Central memory CD8-positive, alpha-beta T cell (primary cell): ENCODE results near the gene COA5.
A peak's percentile ranks its signal among the peaks of the same experiment; 100 is the strongest.

Source experiments
- ATAC-seq: fragments of 150-1000 bp; cut with Tn5 transposase; replicated peaks from 2 replicates; pipeline ENCODE4 v1.10.0; 2022; ENCODE audit warnings: mild to moderate bottlenecking, moderate FRiP score, moderate number of reproducible peaks; ENCODE audit not compliant: poor library complexity, severe bottlenecking; ENCODE audit errors: extremely low read depth
- DNase-seq, 2 donors: peaks; one replicate each; pipeline ENCODE4 v3.0.0; 2021; ENCODE audit warnings: low spot score in 2 of 2
- H3K27ac Mint-ChIP-seq: one replicate; pipeline ENCODE4 v1.8.0; 2022; ENCODE audit warnings: low read depth, mild to moderate bottlenecking, moderate library complexity, mixed read lengths
- H3K27me3 Mint-ChIP-seq: one replicate; pipeline ENCODE4 v1.8.0; 2022; ENCODE audit warnings: mixed read lengths
- H3K36me3 Mint-ChIP-seq: one replicate; pipeline ENCODE4 v1.8.0; 2022; ENCODE audit warnings: mild to moderate bottlenecking, moderate library complexity, mixed read lengths; ENCODE audit not compliant: insufficient read depth
- H3K4me1 Mint-ChIP-seq: one replicate; pipeline ENCODE4 v1.8.0; 2022; ENCODE audit warnings: mixed read lengths
- H3K4me3 Mint-ChIP-seq: one replicate; pipeline ENCODE4 v1.8.0; 2022; ENCODE audit warnings: mild to moderate bottlenecking, moderate library complexity, mixed read lengths
- H3K9me3 Mint-ChIP-seq: one replicate; pipeline ENCODE4 v1.8.0; 2022; ENCODE audit warnings: mixed read lengths

COA5 gene

GRCh38 chr2:98552499-98553179 is 55.7 kb downstream of the COA5 start:
- ATAC-seq (no peak), DNase-seq (no peak)
- H3K4me1 Mint-ChIP-seq = peaks cover 29% of the 10 kb centered on the region

GRCh38 chr2:98551316-98551715 is 57.0 kb downstream of the COA5 start:
- no peaks in the 10 kb centered on the region for H3K27me3 Mint-ChIP-seq
- no peak overlapping the region for H3K4me3 Mint-ChIP-seq
- no peaks in the 10 kb centered on the region for H3K9me3 Mint-ChIP-seq
- peaks cover 34% of the 10 kb centered on the region for H3K4me1 Mint-ChIP-seq
- DNase-seq (no peak), ATAC-seq (peak; percentile 49)
- H3K27ac Mint-ChIP-seq = peak overlapping the region; percentile 74
- peaks cover 56% of the 10 kb centered on the region for H3K36me3 Mint-ChIP-seq

More at GRCh38 chr2:98552499-98553179, 55.7 kb downstream of the COA5 start:
- H3K9me3 Mint-ChIP-seq = no peaks in the 10 kb centered on the region
- no peaks in the 10 kb centered on the region for H3K27me3 Mint-ChIP-seq
- H3K36me3 Mint-ChIP-seq = peaks cover 51% of the 10 kb centered on the region
- H3K4me3 Mint-ChIP-seq = no peak overlapping the region
- H3K27ac Mint-ChIP-seq = peak overlapping the region; percentile 9

GRCh38 chr2:98550165-98550564 is 58.1 kb downstream of the COA5 start:
- DNase-seq (no peak), ATAC-seq (no peak)
- no peaks in the 10 kb centered on the region for H3K27me3 Mint-ChIP-seq
- peaks cover 55% of the 10 kb centered on the region for H3K36me3 Mint-ChIP-seq
- H3K9me3 Mint-ChIP-seq = no peaks in the 10 kb centered on the region
- H3K27ac Mint-ChIP-seq = peak overlapping the region; percentile 74
- H3K4me1 Mint-ChIP-seq = peaks cover 23% of the 10 kb centered on the region
- H3K4me3 Mint-ChIP-seq = no peak overlapping the region
